ENCODE measurements around the gene H2BK1. TPM values are rescaled to one million over a fixed set of nuclear protein-coding genes. Genes with fewer than 3 reads are reported as not detected.

The H2BK1 gene
- total and polyA plus RNA-seq, 2 experiments from 2014 or later: not detected

DNA sequence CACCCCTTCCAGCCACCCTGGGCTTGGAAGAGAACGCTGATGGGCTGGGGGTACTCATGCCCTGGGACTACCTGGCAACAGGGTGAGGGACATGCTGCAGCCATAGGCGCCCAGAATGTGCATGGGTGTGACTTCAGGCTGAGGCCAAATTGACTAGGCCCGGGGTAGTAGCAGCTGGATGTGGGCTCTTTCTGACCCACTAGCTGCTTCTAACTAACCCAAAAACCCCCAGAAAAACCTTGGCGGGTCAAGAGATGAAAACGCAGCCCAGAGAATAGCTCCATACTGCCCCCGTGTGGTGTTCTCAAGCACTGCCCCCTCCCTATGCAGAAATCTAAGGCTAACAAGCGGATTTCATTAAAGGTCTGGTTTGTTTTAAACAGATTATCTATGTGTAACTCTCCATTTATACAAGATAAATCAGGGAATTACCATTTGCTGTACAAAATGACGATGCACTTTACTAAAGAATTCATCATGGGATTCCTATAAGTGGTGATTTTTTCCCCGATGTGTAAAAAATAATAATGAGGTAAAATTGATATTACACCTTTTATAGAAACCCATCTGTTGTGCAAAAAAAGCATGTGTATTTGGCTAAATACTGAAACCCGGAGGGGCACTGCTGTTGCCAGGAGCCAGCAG, 34.0 kb upstream of the H2BK1 start:
- Histone ChIP-seq H3K27me3 (no peaks in the 10 kb centered on the region), H3K4me1 (ENCODE audit: insufficient read depth) (peaks cover 32% of the 10 kb centered on the region), H3K9me3 (ENCODE audit: low read depth) (no peaks in the 10 kb centered on the region), H2AFZ (no peak overlapping the region), H3K79me2 (peaks cover 34% of the 10 kb centered on the region), H3K4me2 (peak overlapping the region; percentile 93), H3K4me3 (no peak overlapping the region), H3K9me2 (replicated peaks; ENCODE audit: insufficient read depth) (no peaks in the 10 kb centered on the region), H4K20me1 (ENCODE audit: insufficient read depth, poor library complexity, severe bottlenecking) (peaks cover 18% of the 10 kb centered on the region), H3K27ac (peak overlapping the region; percentile 27), H3K36me3 (replicated peaks; ENCODE audit: insufficient read depth, low read depth) (no peaks in the 10 kb centered on the region)
- DNase-seq (ENCODE audit: low spot score): peak; percentile 77
- WGBS (ENCODE audit: low lambda C conversion rate, missing lambda C conversion rate): 36% methylated on average over 10 of the region's 10 CpGs
- TF ChIP-seq, protein P1, sequence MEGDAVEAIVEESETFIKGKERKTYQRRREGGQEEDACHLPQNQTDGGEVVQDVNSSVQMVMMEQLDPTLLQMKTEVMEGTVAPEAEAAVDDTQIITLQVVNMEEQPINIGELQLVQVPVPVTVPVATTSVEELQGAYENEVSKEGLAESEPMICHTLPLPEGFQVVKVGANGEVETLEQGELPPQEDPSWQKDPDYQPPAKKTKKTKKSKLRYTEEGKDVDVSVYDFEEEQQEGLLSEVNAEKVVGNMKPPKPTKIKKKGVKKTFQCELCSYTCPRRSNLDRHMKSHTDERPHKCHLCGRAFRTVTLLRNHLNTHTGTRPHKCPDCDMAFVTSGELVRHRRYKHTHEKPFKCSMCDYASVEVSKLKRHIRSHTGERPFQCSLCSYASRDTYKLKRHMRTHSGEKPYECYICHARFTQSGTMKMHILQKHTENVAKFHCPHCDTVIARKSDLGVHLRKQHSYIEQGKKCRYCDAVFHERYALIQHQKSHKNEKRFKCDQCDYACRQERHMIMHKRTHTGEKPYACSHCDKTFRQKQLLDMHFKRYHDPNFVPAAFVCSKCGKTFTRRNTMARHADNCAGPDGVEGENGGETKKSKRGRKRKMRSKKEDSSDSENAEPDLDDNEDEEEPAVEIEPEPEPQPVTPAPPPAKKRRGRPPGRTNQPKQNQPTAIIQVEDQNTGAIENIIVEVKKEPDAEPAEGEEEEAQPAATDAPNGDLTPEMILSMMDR (IDR thresholded peaks at IDR 0.05; ENCODE audit: poor library complexity): peak; percentile 76
- TF ChIP-seq EZH2phosphoT487 (IDR thresholded peaks at IDR 0.05; ENCODE audit: low read depth, severe bottlenecking, unreplicated experiment): no peak

DNA sequence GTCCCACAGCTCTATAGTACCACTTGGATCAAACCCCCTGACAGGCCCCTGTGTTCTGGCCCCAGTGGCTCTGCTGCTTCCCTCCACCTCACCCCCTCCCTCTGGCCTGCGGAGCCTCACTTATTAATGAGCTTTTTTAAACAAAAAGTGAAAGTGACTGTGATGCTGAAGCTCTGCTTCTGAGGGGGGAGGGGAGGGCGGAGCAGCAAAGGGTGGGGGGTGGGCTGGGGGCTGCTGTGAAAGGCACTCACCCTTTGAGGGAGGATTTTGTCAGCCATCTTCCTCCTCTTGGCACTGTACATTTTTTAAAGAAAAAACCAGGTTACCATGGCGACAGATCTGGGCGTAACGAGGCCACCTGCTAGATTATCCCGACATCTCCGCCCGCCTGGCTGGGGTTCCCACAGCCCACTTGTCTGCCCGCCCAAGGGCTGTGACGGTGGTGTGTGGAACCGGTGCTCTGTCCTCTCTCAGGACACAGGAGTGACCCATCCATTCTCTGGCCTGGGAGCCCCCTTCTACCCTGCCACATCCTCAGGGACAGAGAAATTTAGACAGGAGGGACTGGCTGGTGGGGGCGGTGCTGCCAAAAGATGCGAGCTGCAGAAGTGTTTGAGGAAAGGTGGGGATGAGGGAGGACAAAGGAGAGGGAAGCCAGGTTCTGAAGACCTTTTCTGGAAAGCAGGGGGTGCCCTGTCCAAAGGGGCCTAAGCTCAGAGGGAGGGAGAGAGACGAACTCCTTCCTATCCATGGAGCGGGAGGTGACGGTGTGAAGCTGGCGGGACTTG, 33.3 kb upstream of the H2BK1 start:
- Histone ChIP-seq H3K9me3 (ENCODE audit: low read depth) (no peaks in the 10 kb centered on the region), H4K20me1 (ENCODE audit: insufficient read depth, poor library complexity, severe bottlenecking) (peaks cover 18% of the 10 kb centered on the region), H3K27me3 (no peaks in the 10 kb centered on the region), H3K4me2 (no peak overlapping the region), H3K79me2 (peaks cover 38% of the 10 kb centered on the region), H3K36me3 (replicated peaks; ENCODE audit: insufficient read depth, low read depth) (no peaks in the 10 kb centered on the region), H3K4me3 (no peak overlapping the region), H3K9me2 (replicated peaks; ENCODE audit: insufficient read depth) (no peaks in the 10 kb centered on the region), H3K4me1 (ENCODE audit: insufficient read depth) (peaks cover 28% of the 10 kb centered on the region), H2AFZ (no peak overlapping the region), H3K27ac (no peak overlapping the region)
- DNase-seq (ENCODE audit: low spot score): no peak
- 79% methylated on average over 17 of the region's 17 CpGs for WGBS (ENCODE audit: low lambda C conversion rate, missing lambda C conversion rate)
- TF ChIP-seq, protein P1 (IDR thresholded peaks at IDR 0.05; ENCODE audit: poor library complexity): no peak
- no peak for TF ChIP-seq EZH2 (IDR thresholded peaks at IDR 0.05; ENCODE audit: borderline replicate concordance)

DNA sequence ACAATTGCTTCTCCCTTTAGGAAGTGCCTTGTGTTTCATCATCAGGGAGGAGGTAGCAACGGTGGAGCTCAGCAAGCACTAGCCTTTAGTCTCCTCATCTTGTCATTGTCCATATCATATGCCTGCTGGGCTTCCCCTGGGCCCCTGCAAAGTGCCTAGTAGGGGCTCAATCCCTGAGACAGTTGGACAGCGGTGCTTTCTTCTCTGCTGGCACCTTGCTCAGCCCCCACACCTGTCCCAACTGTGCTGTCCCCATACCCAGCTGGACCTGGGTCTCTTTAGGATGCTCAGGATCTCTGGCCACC, 32.7 kb upstream of the H2BK1 start:
- H3K79me2 ChIP-seq: peaks cover 38% of the 10 kb centered on the region
- 71% methylated on average over 2 of the region's 2 CpGs for WGBS (ENCODE audit: low lambda C conversion rate, missing lambda C conversion rate)
- no peak overlapping the region for H3K4me3 ChIP-seq
- H3K9me3 ChIP-seq (ENCODE audit: low read depth): no peaks in the 10 kb centered on the region
- TF ChIP-seq, protein P1 (IDR thresholded peaks at IDR 0.05; ENCODE audit: poor library complexity): no peak
- TF ChIP-seq EZH2 (IDR thresholded peaks at IDR 0.05; ENCODE audit: borderline replicate concordance) (no peak), EZH2phosphoT487 (IDR thresholded peaks at IDR 0.05; ENCODE audit: low read depth, severe bottlenecking, unreplicated experiment) (no peak)
- H4K20me1 ChIP-seq (ENCODE audit: insufficient read depth, poor library complexity, severe bottlenecking): peaks cover 18% of the 10 kb centered on the region
- no peaks in the 10 kb centered on the region for H3K27me3 ChIP-seq
- DNase-seq (ENCODE audit: low spot score): no peak
- no peak overlapping the region for H3K27ac ChIP-seq
- no peaks in the 10 kb centered on the region for H3K9me2 ChIP-seq (replicated peaks; ENCODE audit: insufficient read depth)
- H3K4me1 ChIP-seq (ENCODE audit: insufficient read depth): peaks cover 28% of the 10 kb centered on the region
- H2AFZ ChIP-seq: no peak overlapping the region
- H3K4me2 ChIP-seq: no peak overlapping the region
- no peaks in the 10 kb centered on the region for H3K36me3 ChIP-seq (replicated peaks; ENCODE audit: insufficient read depth, low read depth)

Measured in hepatocyte (in vitro differentiated cells).